Neural cell (in vitro differentiated cells): Measurements from ENCODE around the gene MFAP2.

Experiments used
- EP300 ChIP-seq: fragments of 450-650 bp; conservative IDR thresholded peaks from 2 replicates; pipeline ENCODE4 v1.6.1; 2014; ENCODE audit warnings: antibody characterized with exemption, mild to moderate bottlenecking, moderate library complexity; ENCODE audit not compliant: poor library complexity, severe bottlenecking
- EZH2 ChIP-seq: fragments of 200-600, 300-800 bp; shearing (Covaris generic), sonication (generic); IDR thresholded peaks from 2 replicates; pipeline ENCODE4 v1.6.1; 2014; ENCODE audit warnings: antibody characterized with exemption, low read length, borderline replicate concordance, mild to moderate bottlenecking; ENCODE audit not compliant: insufficient read depth, poor library complexity, severe bottlenecking
- MXI1 ChIP-seq: fragments of 450-650 bp; conservative IDR thresholded peaks from 2 replicates; pipeline ENCODE4 v1.6.1; 2014; ENCODE audit warnings: antibody characterized with exemption, mild to moderate bottlenecking; ENCODE audit not compliant: poor library complexity, severe bottlenecking
- POLR2AphosphoS5 ChIP-seq: IDR thresholded peaks from 2 replicates; pipeline ENCODE4 v1.6.1; 2012
- RAD21 ChIP-seq: fragments of 450-650 bp; conservative IDR thresholded peaks from 2 replicates; pipeline ENCODE4 v1.6.1; 2014; ENCODE audit warnings: antibody characterized with exemption, mild to moderate bottlenecking, moderate library complexity
- SMC3 ChIP-seq: fragments of 450-650 bp; conservative IDR thresholded peaks from 2 replicates; pipeline ENCODE4 v1.6.1; 2014; ENCODE audit warnings: antibody characterized with exemption, mild to moderate bottlenecking, moderate library complexity; ENCODE audit not compliant: poor library complexity
- TAF1 ChIP-seq: IDR thresholded peaks from 2 replicates; pipeline ENCODE4 v1.6.1; 2012; ENCODE audit warnings: low read depth
- TF ChIP-seq, protein P1 (sequence below): fragments of 450-650 bp; IDR thresholded peaks from 2 replicates; pipeline ENCODE4 v1.5.1; 2014; ENCODE audit warnings: antibody characterized with exemption, mild to moderate bottlenecking, moderate library complexity; ENCODE audit not compliant: poor library complexity, severe bottlenecking
- TF ChIP-seq, protein P2 (sequence below): IDR thresholded peaks from 2 replicates; pipeline ENCODE4 v1.6.1; 2012; ENCODE audit warnings: borderline replicate concordance

DNA sequence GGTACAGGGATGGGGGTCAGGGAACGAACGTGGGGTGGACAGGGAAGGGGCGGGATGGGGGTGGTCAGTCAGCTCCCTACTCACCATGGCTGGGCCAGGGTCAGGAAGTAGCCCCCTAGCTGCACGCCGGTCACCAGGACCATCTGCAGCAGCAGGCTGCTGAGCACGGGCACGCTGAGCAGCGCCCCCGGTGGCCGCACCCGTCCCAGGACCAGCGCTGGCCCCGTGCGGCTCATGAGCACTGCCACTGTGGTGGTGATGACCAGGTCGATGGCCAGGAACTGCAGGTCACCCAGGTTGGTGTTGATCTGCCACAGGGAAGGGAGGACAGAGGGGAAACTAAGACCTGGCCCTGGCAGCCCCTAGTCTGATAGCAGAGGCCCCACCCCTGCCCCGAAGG is 6.5 kb upstream of the MFAP2 start:
- TF ChIP-seq, protein P1, sequence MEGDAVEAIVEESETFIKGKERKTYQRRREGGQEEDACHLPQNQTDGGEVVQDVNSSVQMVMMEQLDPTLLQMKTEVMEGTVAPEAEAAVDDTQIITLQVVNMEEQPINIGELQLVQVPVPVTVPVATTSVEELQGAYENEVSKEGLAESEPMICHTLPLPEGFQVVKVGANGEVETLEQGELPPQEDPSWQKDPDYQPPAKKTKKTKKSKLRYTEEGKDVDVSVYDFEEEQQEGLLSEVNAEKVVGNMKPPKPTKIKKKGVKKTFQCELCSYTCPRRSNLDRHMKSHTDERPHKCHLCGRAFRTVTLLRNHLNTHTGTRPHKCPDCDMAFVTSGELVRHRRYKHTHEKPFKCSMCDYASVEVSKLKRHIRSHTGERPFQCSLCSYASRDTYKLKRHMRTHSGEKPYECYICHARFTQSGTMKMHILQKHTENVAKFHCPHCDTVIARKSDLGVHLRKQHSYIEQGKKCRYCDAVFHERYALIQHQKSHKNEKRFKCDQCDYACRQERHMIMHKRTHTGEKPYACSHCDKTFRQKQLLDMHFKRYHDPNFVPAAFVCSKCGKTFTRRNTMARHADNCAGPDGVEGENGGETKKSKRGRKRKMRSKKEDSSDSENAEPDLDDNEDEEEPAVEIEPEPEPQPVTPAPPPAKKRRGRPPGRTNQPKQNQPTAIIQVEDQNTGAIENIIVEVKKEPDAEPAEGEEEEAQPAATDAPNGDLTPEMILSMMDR: peak; percentile 37
- TF ChIP-seq POLR2AphosphoS5 (no peak), EP300 (no peak), RAD21 (no peak), EZH2 (no peak), SMC3 (no peak), MXI1 (no peak), TAF1 (no peak)
- TF ChIP-seq, protein P2, sequence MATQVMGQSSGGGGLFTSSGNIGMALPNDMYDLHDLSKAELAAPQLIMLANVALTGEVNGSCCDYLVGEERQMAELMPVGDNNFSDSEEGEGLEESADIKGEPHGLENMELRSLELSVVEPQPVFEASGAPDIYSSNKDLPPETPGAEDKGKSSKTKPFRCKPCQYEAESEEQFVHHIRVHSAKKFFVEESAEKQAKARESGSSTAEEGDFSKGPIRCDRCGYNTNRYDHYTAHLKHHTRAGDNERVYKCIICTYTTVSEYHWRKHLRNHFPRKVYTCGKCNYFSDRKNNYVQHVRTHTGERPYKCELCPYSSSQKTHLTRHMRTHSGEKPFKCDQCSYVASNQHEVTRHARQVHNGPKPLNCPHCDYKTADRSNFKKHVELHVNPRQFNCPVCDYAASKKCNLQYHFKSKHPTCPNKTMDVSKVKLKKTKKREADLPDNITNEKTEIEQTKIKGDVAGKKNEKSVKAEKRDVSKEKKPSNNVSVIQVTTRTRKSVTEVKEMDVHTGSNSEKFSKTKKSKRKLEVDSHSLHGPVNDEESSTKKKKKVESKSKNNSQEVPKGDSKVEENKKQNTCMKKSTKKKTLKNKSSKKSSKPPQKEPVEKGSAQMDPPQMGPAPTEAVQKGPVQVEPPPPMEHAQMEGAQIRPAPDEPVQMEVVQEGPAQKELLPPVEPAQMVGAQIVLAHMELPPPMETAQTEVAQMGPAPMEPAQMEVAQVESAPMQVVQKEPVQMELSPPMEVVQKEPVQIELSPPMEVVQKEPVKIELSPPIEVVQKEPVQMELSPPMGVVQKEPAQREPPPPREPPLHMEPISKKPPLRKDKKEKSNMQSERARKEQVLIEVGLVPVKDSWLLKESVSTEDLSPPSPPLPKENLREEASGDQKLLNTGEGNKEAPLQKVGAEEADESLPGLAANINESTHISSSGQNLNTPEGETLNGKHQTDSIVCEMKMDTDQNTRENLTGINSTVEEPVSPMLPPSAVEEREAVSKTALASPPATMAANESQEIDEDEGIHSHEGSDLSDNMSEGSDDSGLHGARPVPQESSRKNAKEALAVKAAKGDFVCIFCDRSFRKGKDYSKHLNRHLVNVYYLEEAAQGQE: no peak
